ENCODE results near the gene BAIAP3. TPM values are rescaled to one million over a fixed set of nuclear protein-coding genes. Genes with fewer than 3 reads are reported as not detected.

BAIAP3 gene
- total RNA-seq, 1 donor from 2014 or later, result 5.8 TPM

GRCh38 chr16:1392826-1393225 lies 59.4 kb downstream of the BAIAP3 start:
- DNase-seq, result no peak

DNA sequence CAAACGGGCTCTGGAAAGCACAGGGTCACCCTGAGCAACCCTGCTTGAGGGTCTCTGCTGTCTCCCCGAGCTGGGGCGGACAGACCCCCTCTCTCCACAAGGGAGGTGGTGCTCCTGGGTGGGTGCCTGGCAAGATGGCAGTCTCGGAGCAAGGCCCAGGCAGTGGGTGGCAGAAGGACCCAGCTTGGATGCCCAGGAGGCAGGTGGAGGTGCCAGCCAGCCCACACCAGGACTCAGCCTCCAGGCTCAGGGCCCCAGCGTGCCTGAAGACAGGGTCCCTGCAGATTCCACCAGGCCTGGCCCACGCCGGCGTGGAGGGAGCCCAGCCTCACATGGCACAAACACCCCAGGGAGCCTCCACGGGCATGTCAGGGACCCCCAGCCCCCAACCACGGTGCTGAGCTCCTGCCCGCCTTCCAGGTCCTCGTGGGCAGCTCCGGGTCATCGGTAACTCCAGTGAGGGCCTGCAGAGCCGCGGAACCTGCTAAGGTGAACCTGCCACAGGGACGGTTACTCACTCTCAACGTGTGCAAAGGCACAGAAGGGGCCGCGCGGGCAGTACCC lies 60.2 kb downstream of the BAIAP3 start:
- DNase-seq, result no peak

GRCh38 chr16:1394367-1394951 lies 61.0 kb downstream of the BAIAP3 start:
- DNase-seq, result no peak

DNA sequence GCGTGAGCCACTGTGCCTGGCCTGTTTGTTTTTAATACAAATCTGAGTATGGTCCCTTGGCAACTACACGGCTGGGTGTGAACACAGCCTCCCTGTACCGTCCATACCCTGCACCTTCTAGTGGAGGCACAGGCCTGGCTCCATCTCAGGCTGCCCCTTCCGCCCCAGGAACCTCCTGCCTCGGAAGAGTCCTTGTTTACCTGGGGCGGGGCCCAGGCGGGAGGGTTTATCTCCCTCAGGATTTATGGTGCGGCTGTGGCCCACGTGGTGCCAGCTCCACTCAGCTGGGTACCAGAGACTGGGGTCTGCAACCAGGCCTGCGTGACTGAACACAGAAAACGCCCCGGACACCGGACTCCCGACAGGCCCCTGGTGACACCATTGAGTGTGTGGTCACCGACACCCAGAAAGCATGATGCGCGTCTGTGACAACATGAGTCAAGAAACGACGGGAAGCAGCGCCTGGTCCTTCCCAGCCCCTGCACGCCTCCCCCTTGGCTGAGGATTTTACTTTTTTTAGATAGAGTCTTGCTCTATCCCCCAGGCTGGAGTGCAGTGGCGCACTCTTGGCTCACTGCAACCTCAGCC lies 62.1 kb downstream of the BAIAP3 start:
- no peak for DNase-seq

DNA sequence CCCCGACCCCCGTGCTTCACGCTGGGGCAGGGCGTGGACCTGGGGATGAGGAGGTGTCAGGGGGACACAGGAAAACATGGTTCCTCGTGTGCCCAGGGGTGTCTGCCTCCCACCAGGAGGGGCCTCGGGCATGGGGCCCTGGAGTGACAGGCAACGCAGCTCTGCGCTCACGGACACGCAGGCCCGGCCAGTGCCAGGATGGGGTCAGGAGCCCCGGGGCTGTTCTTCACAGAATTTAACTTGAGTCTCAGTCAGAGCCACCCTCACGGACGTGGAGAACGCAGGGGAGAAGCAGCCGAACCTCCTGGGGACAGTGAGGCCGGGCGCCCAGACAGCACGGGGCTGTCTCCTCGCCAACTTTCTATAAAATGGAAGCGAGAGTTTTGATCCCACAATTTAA lies 64.3 kb downstream of the BAIAP3 start:
- no peak for DNase-seq

DNA sequence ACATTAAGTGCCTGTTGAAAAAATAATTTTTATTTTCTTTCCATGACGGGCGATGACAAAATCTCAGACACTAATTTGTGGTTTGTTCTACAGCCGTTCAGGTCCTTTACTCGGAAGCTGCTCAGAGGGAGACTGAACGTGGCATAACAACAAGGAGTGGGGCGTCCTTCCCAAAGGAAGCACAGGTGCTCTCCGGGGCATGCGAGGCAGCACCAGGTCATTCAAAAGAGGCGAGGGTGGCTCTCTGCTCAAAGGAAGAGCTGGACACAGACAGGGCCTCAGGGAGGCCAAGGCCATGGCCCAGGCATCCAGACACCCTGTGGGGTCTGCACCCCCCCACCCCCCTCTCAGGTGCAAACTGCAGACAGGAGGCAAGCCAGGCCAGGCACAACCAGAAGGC lies 64.9 kb downstream of the BAIAP3 start:
- no peak for DNase-seq

Other genes with a start within 250 kb of the BAIAP3 start
- gene C1QTNF8, start 237.4 kb upstream of the BAIAP3 start, total RNA-seq, result not detected
- gene CACNA1H, start 180.5 kb upstream of the BAIAP3 start, total RNA-seq, result 15.4 TPM
- gene TPSG1, start 108.4 kb upstream of the BAIAP3 start, total RNA-seq, result not detected
- not detected for gene TPSB2, start 103.5 kb upstream of the BAIAP3 start, total RNA-seq
- gene TPSAB1, start 92.9 kb upstream of the BAIAP3 start, total RNA-seq, result not detected
- gene TPSD1, start 77.6 kb upstream of the BAIAP3 start, total RNA-seq, result not detected
- 42.7 TPM for gene UBE2I, start 24.0 kb upstream of the BAIAP3 start, total RNA-seq
- gene TSR3, start 18.2 kb downstream of the BAIAP3 start, total RNA-seq, result 36.8 TPM
- gene GNPTG, start 18.3 kb downstream of the BAIAP3 start, total RNA-seq, result 15.0 TPM
- 10.1 TPM for gene UNKL, start 81.1 kb downstream of the BAIAP3 start, total RNA-seq
- gene UQCC4, start 87.1 kb downstream of the BAIAP3 start, total RNA-seq, result 11.2 TPM
- not detected for gene PERCC1, start 97.4 kb downstream of the BAIAP3 start, total RNA-seq
- gene CCDC154, start 110.9 kb downstream of the BAIAP3 start, total RNA-seq, result 0.16 TPM
- 29.2 TPM for gene CLCN7, start 141.4 kb downstream of the BAIAP3 start, total RNA-seq
- not detected for gene PTX4, start 155.3 kb downstream of the BAIAP3 start, total RNA-seq
- gene TELO2, start 159.7 kb downstream of the BAIAP3 start, total RNA-seq, result 11.7 TPM
- 2.5 TPM for gene TMEM204, start 200.0 kb downstream of the BAIAP3 start, total RNA-seq